Measurements from ENCODE around the gene MFNG. TPM values are rescaled to one million over a fixed set of nuclear protein-coding genes. Genes with fewer than 3 reads are reported as not detected.

MFNG gene
- total RNA-seq, 1 experiment from 2014 or later, result 3.3 TPM

DNA sequence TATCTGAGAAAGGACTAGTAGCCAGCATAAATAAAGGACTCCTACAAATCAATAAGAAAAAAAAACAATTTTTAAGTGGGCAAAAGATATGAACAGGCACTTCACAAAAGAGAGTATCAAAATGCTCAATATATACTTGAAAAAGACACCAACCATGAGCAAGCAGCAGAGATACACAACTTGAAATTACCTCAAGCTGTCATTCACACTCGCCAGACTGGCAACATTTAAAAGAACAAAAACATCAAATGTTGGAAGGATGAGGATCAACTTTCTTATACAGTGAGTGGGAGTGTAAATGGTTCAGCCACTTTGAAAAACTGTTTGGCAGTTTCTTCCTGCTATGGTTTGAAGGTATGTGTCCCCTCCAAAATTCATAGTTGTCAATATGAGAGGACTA lies 35.0 kb downstream of the MFNG start:
- no peak overlapping the region for H3K27ac ChIP-seq (ENCODE audit: insufficient read length, low read depth, low read length)
- no peaks in the 10 kb centered on the region for H3K79me1 ChIP-seq (ENCODE audit: insufficient read depth, low read depth, low read length, poor library complexity, severe bottlenecking)
- H3K27ac Mint-ChIP-seq, result no peak overlapping the region
- no peak overlapping the region for H2BK15ac ChIP-seq (ENCODE audit: low read depth, low read length)
- no peak overlapping the region for H3K9ac ChIP-seq (ENCODE audit: extremely low read depth, insufficient read length, low read length)
- no peak overlapping the region for H3K4me3 Mint-ChIP-seq
- no peak overlapping the region for H3K23ac ChIP-seq (ENCODE audit: insufficient read length, low read depth, low read length)
- H3K9me3 ChIP-seq (ENCODE audit: control insufficient read depth, low read depth, low read length), result no peaks in the 10 kb centered on the region
- H2BK120ac ChIP-seq (ENCODE audit: low read depth, low read length, poor library complexity, severe bottlenecking), result no peak overlapping the region
- H2BK12ac ChIP-seq (ENCODE audit: insufficient read length, low read depth, low read length), result no peak overlapping the region
- H3K4me2 ChIP-seq (ENCODE audit: insufficient read depth, insufficient read length, low read length), result no peak overlapping the region
- H4K20me1 ChIP-seq (ENCODE audit: control insufficient read depth, insufficient read depth, insufficient read length), result no peaks in the 10 kb centered on the region
- no peak overlapping the region for H2AFZ ChIP-seq (ENCODE audit: low read length)
- no peak overlapping the region for H2BK20ac ChIP-seq (ENCODE audit: low read depth, low read length, poor library complexity, severe bottlenecking)
- H3K9me3 Mint-ChIP-seq, result peaks cover 2 to 16% of the 10 kb centered on the region in 2 experiments; a peak in 3 of 5 replicates
- no peaks in the 10 kb centered on the region for H3K23me2 ChIP-seq (ENCODE audit: insufficient read length, low read depth, low read length, poor library complexity, severe bottlenecking)
- no peak for DNase-seq
- H3K4ac ChIP-seq (ENCODE audit: low read depth, low read length), result no peak overlapping the region
- WGBS (ENCODE audit: extremely low coverage, insufficient read length, low lambda C conversion rate), result no CpG with 5 or more reads among the region's 1 CpG
- H4K91ac ChIP-seq (ENCODE audit: insufficient read length, low read depth, low read length), result no peak overlapping the region
- peaks cover 0 to 14% (median 0%) of the 10 kb centered on the region in 3 experiments; a peak in 4 of 7 replicates for H3K36me3 Mint-ChIP-seq (ENCODE audit: insufficient read depth in 1 of 3, low read depth in 3 of 3)
- no peak overlapping the region for H4K8ac ChIP-seq (replicated peaks; ENCODE audit: insufficient read length, low read depth, low read length)
- H2BK5ac ChIP-seq (ENCODE audit: insufficient read length, low read length), result no peak overlapping the region
- H3K56ac ChIP-seq (ENCODE audit: insufficient read length, low read depth, low read length), result no peak overlapping the region
- no peak overlapping the region for H2AK5ac ChIP-seq (ENCODE audit: insufficient read length, low read length)
- no peak overlapping the region for H3K14ac ChIP-seq (ENCODE audit: insufficient read depth, low read length)
- no peaks in the 10 kb centered on the region for H3K79me2 ChIP-seq (ENCODE audit: insufficient read depth, low read length)
- no peak overlapping the region for H3T11ph ChIP-seq (ENCODE audit: low read length)
- TF ChIP-seq, protein P1, sequence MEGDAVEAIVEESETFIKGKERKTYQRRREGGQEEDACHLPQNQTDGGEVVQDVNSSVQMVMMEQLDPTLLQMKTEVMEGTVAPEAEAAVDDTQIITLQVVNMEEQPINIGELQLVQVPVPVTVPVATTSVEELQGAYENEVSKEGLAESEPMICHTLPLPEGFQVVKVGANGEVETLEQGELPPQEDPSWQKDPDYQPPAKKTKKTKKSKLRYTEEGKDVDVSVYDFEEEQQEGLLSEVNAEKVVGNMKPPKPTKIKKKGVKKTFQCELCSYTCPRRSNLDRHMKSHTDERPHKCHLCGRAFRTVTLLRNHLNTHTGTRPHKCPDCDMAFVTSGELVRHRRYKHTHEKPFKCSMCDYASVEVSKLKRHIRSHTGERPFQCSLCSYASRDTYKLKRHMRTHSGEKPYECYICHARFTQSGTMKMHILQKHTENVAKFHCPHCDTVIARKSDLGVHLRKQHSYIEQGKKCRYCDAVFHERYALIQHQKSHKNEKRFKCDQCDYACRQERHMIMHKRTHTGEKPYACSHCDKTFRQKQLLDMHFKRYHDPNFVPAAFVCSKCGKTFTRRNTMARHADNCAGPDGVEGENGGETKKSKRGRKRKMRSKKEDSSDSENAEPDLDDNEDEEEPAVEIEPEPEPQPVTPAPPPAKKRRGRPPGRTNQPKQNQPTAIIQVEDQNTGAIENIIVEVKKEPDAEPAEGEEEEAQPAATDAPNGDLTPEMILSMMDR (conservative IDR thresholded peaks at IDR 0.05), result no peak
- no peaks in the 10 kb centered on the region for H3K27me3 ChIP-seq (ENCODE audit: insufficient read depth, low read length)
- H4K5ac ChIP-seq (ENCODE audit: insufficient read length, low read depth, low read length), result no peak overlapping the region
- H3K4me1 Mint-ChIP-seq, result peaks cover 11 to 29% of the 10 kb centered on the region in 2 experiments
- H3K4me1 ChIP-seq (ENCODE audit: insufficient read depth, low read length), result no peaks in the 10 kb centered on the region
- no peak overlapping the region for H3K18ac ChIP-seq (ENCODE audit: insufficient read length, low read depth, low read length)
- H3K27me3 Mint-ChIP-seq (ENCODE audit: low read depth), result peaks cover 17% of the 10 kb centered on the region

Data from H9 (cell line).